Activated B cell treated with CpG ODN at 0.5 μM for 24 hours (primary cell): Measurements from ENCODE around the gene KCNMA1. TPM values are rescaled to one million over a fixed set of nuclear protein-coding genes. Genes with fewer than 3 reads are reported as not detected.

Experiments
- ATAC-seq: fragments of 200-7000 bp; cut with Tn5 transposase; one replicate; pipeline ENCODE4 v1.10.0; 2021; ENCODE audit warnings: low read depth, mild to moderate bottlenecking, moderate library complexity
- CTCF ChIA-PET: fragments of 350-600 bp; sonication (Branson Sonifier 250); formaldehyde crosslinking; loops from one replicate; lab custom pipeline; 2021; ENCODE audit warnings: antibody characterized with exemption; lab: Charles Lee
- POLR2A ChIA-PET: fragments of 350-600 bp; sonication (Branson Sonifier 250); formaldehyde crosslinking; loops from one replicate; lab custom pipeline; 2021; ENCODE audit warnings: antibody characterized with exemption; lab: Charles Lee
- DNase-seq: peaks from one replicate; pipeline ENCODE4 v3.0.0; 2022
- H3K27ac Mint-ChIP-seq: one replicate; pipeline ENCODE4 v1.8.0; 2020; ENCODE audit warnings: mixed read lengths
- H3K27me3 Mint-ChIP-seq: one replicate; pipeline ENCODE4 v1.8.0; 2021; ENCODE audit warnings: mixed read lengths
- H3K36me3 Mint-ChIP-seq: one replicate; pipeline ENCODE4 v1.8.0; 2021; ENCODE audit warnings: low read depth, mixed read lengths
- H3K4me1 Mint-ChIP-seq: one replicate; pipeline ENCODE4 v1.8.0; 2021; ENCODE audit warnings: mixed read lengths
- H3K4me3 Mint-ChIP-seq: one replicate; pipeline ENCODE4 v1.8.0; 2020; ENCODE audit warnings: mild to moderate bottlenecking, mixed read lengths
- H3K9me3 Mint-ChIP-seq: one replicate; pipeline ENCODE4 v1.8.0; 2020; ENCODE audit warnings: mixed read lengths
- CTCF ChIP-seq: fragments of 200-600 bp; IDR thresholded peaks from one replicate; pipeline ENCODE4 v1.8.0; 2022; ENCODE audit warnings: antibody characterized with exemption, mild to moderate bottlenecking
- intact Hi-C: fragments of 100-400 bp; cut with micrococcal nuclease; formaldehyde crosslinking; loops from one replicate; pipeline ENCODE4 v1.15.1; 2024
- total RNA-seq: library from RNA; stranded (reverse); gene quantifications from 2 replicates; pipeline ENCODE4 v1.2.3, GENCODE V29; 2022

KCNMA1 gene
- total RNA-seq, 1 donor from 2014 or later = 3.7 TPM

GRCh38 chr10:77177589-77177988 is 460.0 kb downstream of the KCNMA1 start:
- H3K4me3 Mint-ChIP-seq = no peak overlapping the region
- H3K9me3 Mint-ChIP-seq = no peaks in the 10 kb centered on the region
- intact Hi-C loops = no loop called here
- H3K36me3 Mint-ChIP-seq = no peaks in the 10 kb centered on the region
- ChIA-PET CTCF (no interaction called here), POLR2A (no interaction called here)
- no peak for DNase-seq
- H3K4me1 Mint-ChIP-seq = no peaks in the 10 kb centered on the region
- TF ChIP-seq CTCF = no peak
- peaks cover 13% of the 10 kb centered on the region for H3K27me3 Mint-ChIP-seq
- no peak overlapping the region for H3K27ac Mint-ChIP-seq
- no peak for ATAC-seq

DNA sequence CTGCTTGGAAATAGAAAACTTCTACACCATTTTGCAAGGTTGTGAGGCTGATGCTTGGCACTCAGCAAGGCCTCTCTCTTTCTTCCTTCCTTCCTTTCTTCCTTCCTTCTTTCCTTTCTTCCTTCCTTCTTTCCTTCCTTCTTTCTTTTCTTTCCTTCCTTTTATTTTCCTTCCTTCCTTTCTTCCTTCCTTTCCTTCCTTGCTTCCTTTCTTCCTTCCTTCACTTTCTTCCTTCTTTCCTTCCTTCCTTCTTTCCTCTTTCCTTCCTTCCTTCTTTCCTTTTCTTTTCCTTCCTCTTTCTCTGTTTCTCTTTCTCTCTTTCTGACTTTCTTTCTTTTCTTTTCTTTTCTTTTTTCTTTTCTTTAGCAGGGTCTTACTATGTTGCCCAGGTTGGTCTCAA is 460.4 kb downstream of the KCNMA1 start:
- intact Hi-C loops = no loop called here
- POLR2A ChIA-PET = no interaction called here
- DNase-seq = no peak
- Mint-ChIP-seq H3K9me3 (no peaks in the 10 kb centered on the region), H3K36me3 (no peaks in the 10 kb centered on the region), H3K27me3 (peaks cover 13% of the 10 kb centered on the region), H3K4me1 (no peaks in the 10 kb centered on the region), H3K4me3 (no peak overlapping the region), H3K27ac (no peak overlapping the region)
- TF ChIP-seq CTCF = no peak
- CTCF ChIA-PET = interaction anchor here (7.9 kb wide), 1 partner anchor 466 kb away, joined by 187 read pairs; no protein-coding TSS in a partner anchor
- no peak for ATAC-seq

GRCh38 chr10:77176232-77176631 is 461.4 kb downstream of the KCNMA1 start:
- intact Hi-C loops = no loop called here
- Mint-ChIP-seq H3K27me3 (peaks cover 13% of the 10 kb centered on the region), H3K4me1 (no peaks in the 10 kb centered on the region), H3K4me3 (no peak overlapping the region), H3K9me3 (no peaks in the 10 kb centered on the region), H3K36me3 (no peaks in the 10 kb centered on the region), H3K27ac (no peak overlapping the region)
- TF ChIP-seq CTCF = no peak
- ATAC-seq (no peak), DNase-seq (no peak)
- POLR2A ChIA-PET = interaction anchor here (0.6 kb wide), 1 partner anchor 42 kb away, joined by 10 read pairs; no protein-coding TSS in a partner anchor
- CTCF ChIA-PET = interaction anchor here (7.9 kb wide), 1 partner anchor 467 kb away, joined by 187 read pairs; no protein-coding TSS in a partner anchor

DNA sequence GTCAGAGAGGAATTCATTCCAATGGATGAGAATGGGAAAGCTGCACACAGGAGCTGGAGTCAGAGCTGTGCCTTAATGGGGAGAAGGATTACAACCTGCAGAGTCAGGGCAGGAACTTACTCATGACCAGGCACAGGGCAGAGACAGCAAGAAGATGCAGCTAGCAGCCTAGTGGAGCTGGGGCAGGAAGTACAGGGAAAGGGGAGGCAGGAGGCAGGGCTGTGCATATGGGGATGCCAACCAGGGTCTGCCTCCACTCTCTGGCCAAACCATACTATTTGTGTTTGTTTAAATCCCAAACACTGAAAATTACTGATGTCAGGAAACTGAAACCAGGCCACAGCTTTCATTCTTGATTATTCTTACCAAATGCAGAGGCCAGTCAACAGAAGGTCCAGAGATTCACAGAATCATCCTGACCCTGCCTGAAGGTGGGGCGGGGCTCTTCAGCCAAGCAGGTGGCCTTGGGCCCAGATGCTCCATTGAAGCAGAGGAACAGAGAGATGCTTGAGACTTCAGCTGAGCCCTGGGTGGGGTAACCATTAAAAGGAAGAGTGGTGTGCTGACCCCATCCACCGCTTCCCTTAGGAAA is 461.9 kb downstream of the KCNMA1 start:
- ChIA-PET POLR2A (interaction anchor here (0.6 kb wide), 1 partner anchor 41 kb away, joined by 10 read pairs; no protein-coding TSS in a partner anchor), CTCF (interaction anchor here (0.6 to 7.9 kb wide), 3 partner anchors 12 to 468 kb away, joined by 4 to 187 read pairs (median 8); no protein-coding TSS in a partner anchor)
- no peaks in the 10 kb centered on the region for H3K36me3 Mint-ChIP-seq

More for the DNA sequence above, 461.9 kb downstream of the KCNMA1 start:
- ATAC-seq (no peak), DNase-seq (no peak)
- no peaks in the 10 kb centered on the region for H3K4me1 Mint-ChIP-seq
- H3K27me3 Mint-ChIP-seq = peaks cover 13% of the 10 kb centered on the region
- intact Hi-C loops = no loop called here
- no peak overlapping the region for H3K27ac Mint-ChIP-seq
- TF ChIP-seq CTCF = no peak
- no peak overlapping the region for H3K4me3 Mint-ChIP-seq
- H3K9me3 Mint-ChIP-seq = no peaks in the 10 kb centered on the region
